Kidney epithelial cell (primary cell): Measurements from ENCODE around the gene IFNL3. TPM values are rescaled to one million over a fixed set of nuclear protein-coding genes. Genes with fewer than 3 reads are reported as not detected.

Experiments used
- DNase-seq: peaks from one replicate; pipeline ENCODE4 v3.0.0-alpha.2; 2010; ENCODE audit warnings: low read depth
- H3K27me3 ChIP-seq: 2 replicates; pipeline ENCODE4 v1.6.0; 2011; ENCODE audit warnings: low read length; ENCODE audit not compliant: control insufficient read depth, insufficient read depth
- H3K36me3 ChIP-seq: 2 replicates; pipeline ENCODE4 v1.5.1; 2011; ENCODE audit warnings: low read length; ENCODE audit not compliant: control insufficient read depth, insufficient read depth
- H3K4me3 ChIP-seq: 2 replicates; pipeline ENCODE4 v1.5.1; 2011; ENCODE audit warnings: low read depth, mild to moderate bottlenecking, control low read depth, low read length
- total RNA-seq: library from RNA; depleted of rRNA; stranded (reverse); fragments of >200 nt; gene quantifications from 2 replicates; pipeline ENCODE4 v1.2.3, GENCODE V29; 2015
- TF ChIP-seq, protein P1 (sequence below): IDR thresholded peaks from 2 replicates; pipeline ENCODE4 v1.5.1; 2011; ENCODE audit warnings: mild to moderate bottlenecking, moderate library complexity, low read length, control low read depth, inconsistent platforms; ENCODE audit not compliant: insufficient read depth, poor library complexity, severe bottlenecking

IFNL3 gene
- total RNA-seq, 1 donor from 2014 or later, result not detected

DNA sequence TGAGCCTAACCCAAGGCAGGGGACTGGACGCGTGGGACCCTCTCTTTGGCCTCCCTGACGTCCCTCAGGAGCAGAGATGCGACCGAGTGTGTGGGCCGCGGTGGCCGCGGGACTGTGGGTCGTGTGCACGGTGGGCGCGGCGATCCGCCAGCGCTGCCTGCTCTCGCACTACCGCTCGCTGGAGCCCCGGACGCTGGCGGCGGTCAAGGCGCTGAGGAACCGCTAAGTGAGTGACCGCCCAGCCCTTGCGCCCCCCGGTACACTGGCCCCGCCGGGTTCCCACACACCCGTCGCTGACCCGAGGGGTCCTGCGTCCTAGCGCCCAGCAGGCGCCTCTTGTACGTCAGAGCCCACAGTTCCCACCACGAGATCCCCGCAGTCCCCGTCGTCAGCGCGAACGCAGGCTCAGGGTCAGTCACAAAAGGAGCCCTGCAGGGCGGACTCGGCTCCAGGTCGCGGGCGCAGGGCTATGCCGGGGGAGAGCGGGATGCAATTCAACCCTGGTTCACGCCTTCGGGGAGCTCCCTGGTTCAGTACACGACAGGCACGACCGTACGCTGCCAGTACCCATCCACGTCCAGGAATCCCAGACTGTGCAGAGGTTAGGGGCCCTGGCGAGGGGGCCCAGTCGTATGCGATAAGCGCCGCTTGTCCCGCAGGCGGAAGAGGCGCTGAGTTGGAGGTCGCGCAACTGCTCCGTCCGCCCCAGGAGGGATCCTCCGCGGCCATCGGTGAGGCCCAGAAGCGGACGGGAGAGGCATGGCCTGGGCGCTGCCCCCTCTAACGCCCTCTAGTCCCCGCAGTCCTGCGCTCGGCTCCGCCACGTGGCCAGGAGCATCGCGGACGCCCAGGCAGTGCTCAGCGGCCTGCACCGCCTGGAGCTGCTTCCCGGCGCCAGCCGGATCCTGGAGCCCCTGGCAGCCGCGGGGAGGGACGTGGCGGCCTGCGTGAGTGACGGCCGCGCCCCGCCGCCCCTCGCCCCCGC is 19.8 kb upstream of the IFNL3 start:
- no peak for DNase-seq
- no peak overlapping the region for H3K4me3 ChIP-seq
- peaks cover 39% of the 10 kb centered on the region for H3K27me3 ChIP-seq
- TF ChIP-seq, protein P1, sequence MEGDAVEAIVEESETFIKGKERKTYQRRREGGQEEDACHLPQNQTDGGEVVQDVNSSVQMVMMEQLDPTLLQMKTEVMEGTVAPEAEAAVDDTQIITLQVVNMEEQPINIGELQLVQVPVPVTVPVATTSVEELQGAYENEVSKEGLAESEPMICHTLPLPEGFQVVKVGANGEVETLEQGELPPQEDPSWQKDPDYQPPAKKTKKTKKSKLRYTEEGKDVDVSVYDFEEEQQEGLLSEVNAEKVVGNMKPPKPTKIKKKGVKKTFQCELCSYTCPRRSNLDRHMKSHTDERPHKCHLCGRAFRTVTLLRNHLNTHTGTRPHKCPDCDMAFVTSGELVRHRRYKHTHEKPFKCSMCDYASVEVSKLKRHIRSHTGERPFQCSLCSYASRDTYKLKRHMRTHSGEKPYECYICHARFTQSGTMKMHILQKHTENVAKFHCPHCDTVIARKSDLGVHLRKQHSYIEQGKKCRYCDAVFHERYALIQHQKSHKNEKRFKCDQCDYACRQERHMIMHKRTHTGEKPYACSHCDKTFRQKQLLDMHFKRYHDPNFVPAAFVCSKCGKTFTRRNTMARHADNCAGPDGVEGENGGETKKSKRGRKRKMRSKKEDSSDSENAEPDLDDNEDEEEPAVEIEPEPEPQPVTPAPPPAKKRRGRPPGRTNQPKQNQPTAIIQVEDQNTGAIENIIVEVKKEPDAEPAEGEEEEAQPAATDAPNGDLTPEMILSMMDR, result no peak
- no peaks in the 10 kb centered on the region for H3K36me3 ChIP-seq

DNA sequence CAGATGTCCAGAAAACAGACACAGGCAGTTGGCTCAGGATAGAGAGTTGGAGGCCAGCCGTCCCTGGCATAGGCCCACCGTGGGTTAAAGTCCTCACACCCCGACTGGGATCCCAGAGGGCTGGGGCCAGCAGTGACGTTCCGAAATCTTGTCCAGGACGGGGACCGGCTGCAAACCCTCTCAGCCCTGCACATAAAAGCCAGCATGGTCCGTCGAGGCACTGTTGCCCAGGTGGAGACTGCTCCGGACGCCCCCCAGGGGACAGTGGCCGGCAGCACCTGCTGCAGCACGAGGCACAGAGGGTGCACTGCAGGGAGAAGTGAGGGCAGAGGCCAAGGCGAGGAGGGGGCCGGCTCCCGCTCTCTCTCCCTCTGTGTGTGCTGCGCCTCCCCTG is 19.1 kb upstream of the IFNL3 start:
- Histone ChIP-seq H3K27me3 (peaks cover 39% of the 10 kb centered on the region), H3K4me3 (no peak overlapping the region), H3K36me3 (no peaks in the 10 kb centered on the region)
- TF ChIP-seq, protein P1, result no peak
- no peak for DNase-seq

DNA sequence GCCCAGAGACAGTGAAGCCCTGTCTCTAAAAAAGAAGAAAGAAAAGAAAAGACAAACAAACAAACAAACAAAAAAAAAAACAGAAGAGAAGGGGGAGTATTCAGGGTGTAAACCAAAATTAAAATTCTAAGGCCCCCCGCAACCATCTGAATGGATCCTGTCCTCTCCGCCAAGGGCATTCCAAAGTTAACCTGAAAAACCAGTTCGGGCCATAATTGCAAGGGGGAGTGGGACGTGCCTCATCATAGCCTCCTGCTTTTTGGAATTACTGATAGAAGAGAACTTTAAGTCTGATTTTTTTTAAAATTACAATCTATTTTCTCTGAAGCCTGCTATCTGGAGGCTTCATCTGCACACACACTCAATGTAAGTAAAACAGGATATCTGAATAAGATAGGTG is 17.7 kb upstream of the IFNL3 start:
- DNase-seq, result no peak
- Histone ChIP-seq H3K4me3 (no peak overlapping the region), H3K36me3 (no peaks in the 10 kb centered on the region), H3K27me3 (peaks cover 39% of the 10 kb centered on the region)
- TF ChIP-seq, protein P1, result no peak

DNA sequence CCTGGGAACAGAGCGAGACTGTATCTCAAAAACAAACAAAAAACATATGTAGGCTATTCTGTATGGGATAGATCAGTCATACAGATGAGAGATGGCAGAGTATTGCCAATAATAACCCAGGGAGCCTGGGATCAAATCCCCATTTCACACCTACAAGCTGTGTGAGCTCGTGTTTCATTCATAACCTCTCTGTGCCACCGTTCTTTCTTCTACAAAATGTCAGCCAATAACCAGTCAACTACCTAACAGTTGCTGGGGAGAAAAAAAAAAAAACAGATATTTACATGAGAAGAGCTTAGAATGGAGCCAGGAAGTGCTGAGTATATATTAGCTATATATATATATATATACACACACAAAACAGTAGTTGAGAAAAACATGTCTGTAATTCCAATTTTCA is 16.9 kb upstream of the IFNL3 start:
- Histone ChIP-seq H3K27me3 (peaks cover 37% of the 10 kb centered on the region), H3K4me3 (no peak overlapping the region), H3K36me3 (no peaks in the 10 kb centered on the region)
- DNase-seq, result no peak
- TF ChIP-seq, protein P1, result no peak

DNA sequence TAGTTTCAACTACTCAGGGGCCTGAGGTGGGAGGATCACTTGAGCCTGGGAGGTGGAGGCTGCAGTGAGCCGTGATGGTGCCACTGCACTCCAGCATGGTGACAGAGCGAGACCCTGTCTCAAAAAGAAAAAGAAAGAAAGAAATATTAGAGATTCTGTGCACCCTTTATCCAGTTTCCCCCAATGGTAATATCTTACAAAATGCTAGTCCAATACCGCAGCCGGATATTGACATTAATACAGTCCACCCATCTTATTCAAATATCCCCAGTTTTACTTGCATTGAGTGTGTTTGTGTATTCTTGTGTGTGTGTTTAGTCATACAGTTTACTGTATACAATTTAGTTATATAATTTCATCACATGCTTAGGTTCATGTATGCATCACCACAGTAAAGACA is 12.4 kb upstream of the IFNL3 start:
- H3K36me3 ChIP-seq, result no peaks in the 10 kb centered on the region
- H3K27me3 ChIP-seq, result peaks cover 14% of the 10 kb centered on the region
- H3K4me3 ChIP-seq, result no peak overlapping the region
- TF ChIP-seq, protein P1, result no peak
- DNase-seq, result no peak
